Measurements from ENCODE around the gene ZNF618. TPM values are rescaled to one million over a fixed set of nuclear protein-coding genes. Genes with fewer than 3 reads are reported as not detected.
"Not testable (repeated sequence)": the region's sequence is repeated elsewhere in the genome, so short reads cannot be mapped to it uniquely, and the experiment has no call there.

ZNF618 gene
- total RNA-seq, 1 experiment from 2014 or later = 22.0 TPM

- no peak for TF ChIP-seq ERG (CRISPR knock-in tag; IDR thresholded peaks at IDR 0.05)
- no peak for TF ChIP-seq FOXP1 (CRISPR knock-in tag; IDR thresholded peaks at IDR 0.05; ENCODE audit: borderline replicate concordance)
- TF ChIP-seq, protein P1, sequence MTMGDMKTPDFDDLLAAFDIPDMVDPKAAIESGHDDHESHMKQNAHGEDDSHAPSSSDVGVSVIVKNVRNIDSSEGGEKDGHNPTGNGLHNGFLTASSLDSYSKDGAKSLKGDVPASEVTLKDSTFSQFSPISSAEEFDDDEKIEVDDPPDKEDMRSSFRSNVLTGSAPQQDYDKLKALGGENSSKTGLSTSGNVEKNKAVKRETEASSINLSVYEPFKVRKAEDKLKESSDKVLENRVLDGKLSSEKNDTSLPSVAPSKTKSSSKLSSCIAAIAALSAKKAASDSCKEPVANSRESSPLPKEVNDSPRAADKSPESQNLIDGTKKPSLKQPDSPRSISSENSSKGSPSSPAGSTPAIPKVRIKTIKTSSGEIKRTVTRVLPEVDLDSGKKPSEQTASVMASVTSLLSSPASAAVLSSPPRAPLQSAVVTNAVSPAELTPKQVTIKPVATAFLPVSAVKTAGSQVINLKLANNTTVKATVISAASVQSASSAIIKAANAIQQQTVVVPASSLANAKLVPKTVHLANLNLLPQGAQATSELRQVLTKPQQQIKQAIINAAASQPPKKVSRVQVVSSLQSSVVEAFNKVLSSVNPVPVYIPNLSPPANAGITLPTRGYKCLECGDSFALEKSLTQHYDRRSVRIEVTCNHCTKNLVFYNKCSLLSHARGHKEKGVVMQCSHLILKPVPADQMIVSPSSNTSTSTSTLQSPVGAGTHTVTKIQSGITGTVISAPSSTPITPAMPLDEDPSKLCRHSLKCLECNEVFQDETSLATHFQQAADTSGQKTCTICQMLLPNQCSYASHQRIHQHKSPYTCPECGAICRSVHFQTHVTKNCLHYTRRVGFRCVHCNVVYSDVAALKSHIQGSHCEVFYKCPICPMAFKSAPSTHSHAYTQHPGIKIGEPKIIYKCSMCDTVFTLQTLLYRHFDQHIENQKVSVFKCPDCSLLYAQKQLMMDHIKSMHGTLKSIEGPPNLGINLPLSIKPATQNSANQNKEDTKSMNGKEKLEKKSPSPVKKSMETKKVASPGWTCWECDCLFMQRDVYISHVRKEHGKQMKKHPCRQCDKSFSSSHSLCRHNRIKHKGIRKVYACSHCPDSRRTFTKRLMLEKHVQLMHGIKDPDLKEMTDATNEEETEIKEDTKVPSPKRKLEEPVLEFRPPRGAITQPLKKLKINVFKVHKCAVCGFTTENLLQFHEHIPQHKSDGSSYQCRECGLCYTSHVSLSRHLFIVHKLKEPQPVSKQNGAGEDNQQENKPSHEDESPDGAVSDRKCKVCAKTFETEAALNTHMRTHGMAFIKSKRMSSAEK (CRISPR knock-in tag; IDR thresholded peaks at IDR 0.05; ENCODE audit: borderline replicate concordance) = no peak
- no peak for TF ChIP-seq PRRX2 (CRISPR knock-in tag; IDR thresholded peaks at IDR 0.05)
- TF ChIP-seq ATF1 (CRISPR knock-in tag; IDR thresholded peaks at IDR 0.05) = no peak
- TF ChIP-seq, protein P2, sequence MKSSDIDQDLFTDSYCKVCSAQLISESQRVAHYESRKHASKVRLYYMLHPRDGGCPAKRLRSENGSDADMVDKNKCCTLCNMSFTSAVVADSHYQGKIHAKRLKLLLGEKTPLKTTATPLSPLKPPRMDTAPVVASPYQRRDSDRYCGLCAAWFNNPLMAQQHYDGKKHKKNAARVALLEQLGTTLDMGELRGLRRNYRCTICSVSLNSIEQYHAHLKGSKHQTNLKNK (CRISPR knock-in tag; IDR thresholded peaks at IDR 0.05) = no peak
- no peak for TF ChIP-seq ATF6 (CRISPR knock-in tag; IDR thresholded peaks at IDR 0.05)
- peak; percentile 58; the same call in 1 of the 2 replicates for TF ChIP-seq MAX (CRISPR knock-in tag; IDR thresholded peaks at IDR 0.05)
These were observed 206.1 kb downstream of the ZNF618 start (continued) for GRCh38 chr9:114082017-114082762.

DNA sequence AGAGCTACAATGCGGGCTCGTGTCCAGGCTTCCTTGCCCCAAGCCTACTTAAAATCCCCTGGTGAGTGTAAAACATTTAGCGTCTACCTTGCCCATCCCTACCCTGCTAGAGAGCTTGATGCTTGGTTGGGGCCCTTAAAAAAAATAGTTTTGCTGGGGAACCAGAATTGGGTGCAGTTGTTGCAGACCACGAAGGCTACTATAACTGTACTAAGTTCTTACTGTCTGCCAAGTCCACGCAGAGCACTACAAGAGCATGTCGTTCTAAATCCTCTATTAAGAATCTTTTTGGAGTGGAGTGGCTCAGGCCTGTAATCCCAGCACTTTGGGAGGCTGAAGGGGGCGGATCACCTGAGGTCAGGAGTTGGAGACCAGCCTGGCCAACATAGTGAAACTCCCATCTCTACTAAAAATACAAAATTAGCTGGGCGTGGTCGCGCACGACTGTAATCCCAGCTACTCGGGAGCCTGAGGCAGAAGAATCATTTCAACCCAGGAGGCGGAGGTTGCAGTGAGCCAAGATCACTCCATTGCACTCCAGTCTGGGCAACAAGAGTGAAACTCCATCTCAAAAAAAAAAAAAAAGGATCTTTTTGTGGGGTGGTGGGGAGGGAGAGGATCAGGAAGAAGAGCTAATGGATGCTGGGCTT lies 206.8 kb downstream of the ZNF618 start:
- H3K27me3 Mint-ChIP-seq (ENCODE audit: low read depth) = peaks cover 36% of the 10 kb centered on the region

More for the DNA sequence above, 206.8 kb downstream of the ZNF618 start:
- H3K4me3 Mint-ChIP-seq; H3K4me1 Mint-ChIP-seq; H3K9me3 Mint-ChIP-seq; H3K36me3 Mint-ChIP-seq; H3K27ac Mint-ChIP-seq; ATAC-seq; DNase-seq (ENCODE audit: low spot score): not testable (repeated sequence)
- CTCF ChIA-PET = interaction anchor here (0.5 to 5.6 kb wide), 70 partner anchors 9 to 489 kb away, joined by 3 to 109 read pairs (median 4); partner anchors contain the start of genes AKNA, COL27A1 and KIF12
- TF ChIP-seq, protein P3, sequence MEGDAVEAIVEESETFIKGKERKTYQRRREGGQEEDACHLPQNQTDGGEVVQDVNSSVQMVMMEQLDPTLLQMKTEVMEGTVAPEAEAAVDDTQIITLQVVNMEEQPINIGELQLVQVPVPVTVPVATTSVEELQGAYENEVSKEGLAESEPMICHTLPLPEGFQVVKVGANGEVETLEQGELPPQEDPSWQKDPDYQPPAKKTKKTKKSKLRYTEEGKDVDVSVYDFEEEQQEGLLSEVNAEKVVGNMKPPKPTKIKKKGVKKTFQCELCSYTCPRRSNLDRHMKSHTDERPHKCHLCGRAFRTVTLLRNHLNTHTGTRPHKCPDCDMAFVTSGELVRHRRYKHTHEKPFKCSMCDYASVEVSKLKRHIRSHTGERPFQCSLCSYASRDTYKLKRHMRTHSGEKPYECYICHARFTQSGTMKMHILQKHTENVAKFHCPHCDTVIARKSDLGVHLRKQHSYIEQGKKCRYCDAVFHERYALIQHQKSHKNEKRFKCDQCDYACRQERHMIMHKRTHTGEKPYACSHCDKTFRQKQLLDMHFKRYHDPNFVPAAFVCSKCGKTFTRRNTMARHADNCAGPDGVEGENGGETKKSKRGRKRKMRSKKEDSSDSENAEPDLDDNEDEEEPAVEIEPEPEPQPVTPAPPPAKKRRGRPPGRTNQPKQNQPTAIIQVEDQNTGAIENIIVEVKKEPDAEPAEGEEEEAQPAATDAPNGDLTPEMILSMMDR (IDR thresholded peaks at IDR 0.05) = peak; percentile 3; the same call in 1 of the 2 replicates
- POLR2A ChIA-PET = interaction anchor here (0.7 kb wide), 1 partner anchor 15 kb away, joined by 3 read pairs; no protein-coding TSS in a partner anchor
